SK-N-SH (cell line): Measurements from ENCODE around the gene EFCAB8. TPM values are rescaled to one million over a fixed set of nuclear protein-coding genes. Genes with fewer than 3 reads are reported as not detected.

ENCODE experiments used
- CTCF ChIA-PET: fragments of 300-600, 350-600 bp; formaldehyde crosslinking; extraction: SDS; loops from one replicate; lab custom pipeline; 2021; lab: Yijun Ruan, JAX
- POLR2A ChIA-PET: fragments of 350-600 bp; sonication (Branson Sonifier 250); formaldehyde crosslinking; extraction: SDS; loops from one replicate; lab custom pipeline; 2020; ENCODE audit warnings: antibody characterized with exemption, inconsistent platforms; lab: Yijun Ruan, JAX
- DNase-seq: peaks from one replicate; pipeline ENCODE4 v3.0.0; 2012
- H2AFZ ChIP-seq: fragments of 200-600 bp; sonication (generic); 2 replicates; pipeline ENCODE4 v1.8.1; 2016; ENCODE audit warnings: antibody characterized with exemption, mild to moderate bottlenecking, low read depth
- H3F3A ChIP-seq: fragments of 200-600 bp; sonication (generic); replicated peaks from 2 replicates; pipeline ENCODE3; 2016; ENCODE audit warnings: antibody characterized with exemption, mild to moderate bottlenecking; ENCODE audit not compliant: insufficient read depth
- H3K27ac ChIP-seq, 2 experiments: fragments of 200-500 bp in 1 of 2; fragments of 200-600 bp in 1 of 2; sonication (Bioruptor generic) in 1 of 2; sonication (generic), shearing (Covaris generic) in 1 of 2; 2 replicates each; pipeline versions ENCODE4 v1.5.1 to v1.6.1; 2014 to 2016; ENCODE audit warnings: low read depth in 2 of 2, inconsistent platforms in 1 of 2, low read length in 1 of 2, mild to moderate bottlenecking in 1 of 2, mixed read lengths in 1 of 2
- H3K27me3 ChIP-seq: fragments of 200-600 bp; sonication (generic), shearing (Covaris generic); 2 replicates; pipeline ENCODE4 v1.6.1; 2016; ENCODE audit warnings: mixed run types; ENCODE audit not compliant: insufficient read depth
- H3K36me3 ChIP-seq, 2 experiments: fragments of 200-500 bp in 1 of 2; fragments of 200-600 bp in 1 of 2; sonication (Bioruptor generic) in 1 of 2; sonication (generic) in 1 of 2; replicated peaks in 1 of 2; 2 replicates each; pipeline versions ENCODE3 to v1.5.1; 2014 to 2016; ENCODE audit warnings: low read length in 1 of 2, mild to moderate bottlenecking in 1 of 2; ENCODE audit not compliant: insufficient read depth in 2 of 2, control insufficient read depth in 1 of 2
- H3K4me1 ChIP-seq, 2 experiments: fragments of 200-500 bp in 1 of 2; fragments of 200-600 bp in 1 of 2; sonication (Bioruptor generic) in 1 of 2; sonication (generic), shearing (Covaris generic) in 1 of 2; 2 replicates each; pipeline versions ENCODE4 v1.5.1 to v1.6.1; 2014 to 2016; ENCODE audit warnings: low read depth in 1 of 2, low read length in 1 of 2, mixed run types in 1 of 2; ENCODE audit not compliant: insufficient read depth in 2 of 2, control insufficient read depth in 1 of 2
- H3K4me2 ChIP-seq: fragments of 200-600 bp; sonication (generic), shearing (Covaris generic); 2 replicates; pipeline ENCODE4 v1.6.1; 2017; ENCODE audit warnings: mixed run types
- H3K4me3 ChIP-seq, 2 experiments: fragments of 200-500 bp in 1 of 2; fragments of 200-600 bp in 1 of 2; sonication (Bioruptor generic) in 1 of 2; sonication (generic), shearing (Covaris generic) in 1 of 2; 2 replicates each; pipeline versions ENCODE4 v1.5.1 to v1.8.1; 2014 to 2016; ENCODE audit warnings: low read depth in 2 of 2, inconsistent platforms in 1 of 2, low read length in 1 of 2, mild to moderate bottlenecking in 1 of 2, mixed read lengths in 1 of 2, moderate library complexity in 1 of 2
- H3K79me2 ChIP-seq: fragments of 200-600 bp; sonication (generic); 2 replicates; pipeline ENCODE4 v1.8.1; 2017; ENCODE audit warnings: mild to moderate bottlenecking; ENCODE audit not compliant: insufficient read depth
- H3K9ac ChIP-seq: fragments of 200-600 bp; sonication (generic); 2 replicates; pipeline ENCODE4 v1.6.1; 2017; ENCODE audit warnings: mixed run types
- H3K9me2 ChIP-seq: fragments of 200-600 bp; sonication (generic); 2 replicates; pipeline ENCODE4 v1.6.1; 2017; ENCODE audit warnings: mixed run types
- H3K9me3 ChIP-seq: fragments of 200-600 bp; sonication (generic); 2 replicates; pipeline ENCODE4 v1.6.1; 2017; ENCODE audit warnings: mixed run types, mild to moderate bottlenecking, moderate library complexity
- H4K20me1 ChIP-seq: fragments of 200-600 bp; sonication (generic); 2 replicates; pipeline ENCODE4 v1.6.1; 2017; ENCODE audit warnings: mild to moderate bottlenecking, mixed run types; ENCODE audit not compliant: insufficient read depth
- ELF1 ChIP-seq: IDR thresholded peaks from 2 replicates; pipeline ENCODE4 v1.4.0; 2012
- EP300 ChIP-seq, 2 experiments: IDR thresholded peaks; 2 replicates each; pipeline versions ENCODE4 v1.4.0 to v1.6.1; 2012; ENCODE audit warnings: borderline replicate concordance in 1 of 2, low read depth in 1 of 2, low read length in 1 of 2
- EZH2phosphoT487 ChIP-seq: fragments of 200-600 bp; sonication (generic); IDR thresholded peaks from 2 replicates; pipeline ENCODE4 v1.6.1; 2017; ENCODE audit warnings: low read depth, mixed run types, mild to moderate bottlenecking, antibody characterized with exemption, moderate library complexity, borderline replicate concordance
- FOXJ3 ChIP-seq: sonication (generic); formaldehyde crosslinking; IDR thresholded peaks from 2 replicates; pipeline ENCODE4 v1.5.1; 2020; ENCODE audit warnings: mild to moderate bottlenecking, missing genetic modification reagents
- GATA2 ChIP-seq: sonication (generic); formaldehyde crosslinking; IDR thresholded peaks from 2 replicates; pipeline ENCODE4 v1.5.0; 2020; ENCODE audit warnings: mild to moderate bottlenecking, missing genetic modification reagents
- JUND ChIP-seq: IDR thresholded peaks from 2 replicates; pipeline ENCODE4 v1.4.0; 2012
- MEF2A ChIP-seq: IDR thresholded peaks from 2 replicates; pipeline ENCODE4 v1.4.0; 2012; ENCODE audit warnings: low read depth, borderline replicate concordance
- MXI1 ChIP-seq: IDR thresholded peaks from 2 replicates; pipeline ENCODE4 v1.6.1; 2012; ENCODE audit warnings: mild to moderate bottlenecking, low read depth, low read length, improper control_type of control experiment
- NFIC ChIP-seq: IDR thresholded peaks from 2 replicates; pipeline ENCODE4 v1.4.0; 2012; ENCODE audit warnings: borderline replicate concordance
- POLR2AphosphoS5 ChIP-seq: IDR thresholded peaks from 2 replicates; pipeline ENCODE4 v1.6.1; 2012; ENCODE audit warnings: low read depth, low read length
- RAD21 ChIP-seq: IDR thresholded peaks from 2 replicates; pipeline ENCODE4 v1.6.1; 2012; ENCODE audit warnings: mild to moderate bottlenecking, low read length
- RFX5 ChIP-seq: IDR thresholded peaks from 2 replicates; pipeline ENCODE4 v1.6.1; 2012; ENCODE audit warnings: mild to moderate bottlenecking, improper control_type of control experiment, low read length
- RXRA ChIP-seq: IDR thresholded peaks from 2 replicates; pipeline ENCODE4 v1.4.0; 2012; ENCODE audit warnings: low read depth, mild to moderate bottlenecking, borderline replicate concordance
- SIN3A ChIP-seq: IDR thresholded peaks from 2 replicates; pipeline ENCODE4 v1.6.1; 2012; ENCODE audit warnings: low read depth, mild to moderate bottlenecking, low read length, moderate library complexity, borderline replicate concordance
- TAF1 ChIP-seq: IDR thresholded peaks from 2 replicates; pipeline ENCODE4 v1.6.1; 2012; ENCODE audit warnings: low read depth, mild to moderate bottlenecking, low read length, moderate library complexity, borderline replicate concordance
- YY1 ChIP-seq: IDR thresholded peaks from 2 replicates; pipeline ENCODE4 v1.4.0; 2012; ENCODE audit warnings: low read depth, mild to moderate bottlenecking
- WGBS: methylation state at CpG from one replicate; pipeline ENCODE4 v1.1.6; 2017; ENCODE audit warnings: low lambda C conversion rate; 5-methylcytosine and 5-hydroxymethylcytosine counted together
- polyA plus RNA-seq, 3 experiments: library from polyadenylated mRNA; depleted of rRNA; stranded (reverse); fragments of >200 nt; gene quantifications; 2 replicates each; pipeline ENCODE4 v1.2.3, GENCODE V29; 2012
- TF ChIP-seq, protein P1 (sequence below): fragments of 150-350 bp; IDR thresholded peaks from 2 replicates; pipeline ENCODE4 v1.6.1; 2016; ENCODE audit warnings: mild to moderate bottlenecking, low read depth, low read length
- TF ChIP-seq, protein P2 (sequence below): fragments of 150-350 bp; IDR thresholded peaks from 2 replicates; pipeline ENCODE4 v1.6.1; 2017; ENCODE audit warnings: antibody characterized with exemption, low read length, low read depth, borderline replicate concordance

EFCAB8 gene
- polyA plus RNA-seq, 1 of the 3 experiments (the other 2 are of a cell fraction) = not detected

DNA sequence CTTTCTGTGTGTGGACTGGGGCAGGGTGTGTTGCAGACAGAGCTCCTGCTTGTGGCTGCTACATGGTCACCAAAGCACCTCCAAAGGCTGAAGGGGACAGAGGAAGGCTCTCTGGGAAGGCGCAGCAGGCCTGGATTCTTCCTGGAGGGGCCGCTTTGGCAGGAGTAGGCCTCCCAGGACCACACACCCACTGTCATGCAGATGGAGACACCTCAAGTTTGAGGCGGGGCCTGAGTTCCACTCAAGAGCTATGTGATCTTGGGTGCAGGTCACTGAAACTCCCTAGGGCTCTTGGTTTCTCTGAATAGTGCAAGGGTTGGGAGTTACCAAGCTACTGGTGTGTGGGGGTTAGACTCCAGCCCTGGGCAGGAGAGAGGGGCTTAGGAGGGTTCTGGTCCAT, 27.9 kb downstream of the EFCAB8 start:
- Histone ChIP-seq H3K27me3 (no peaks in the 10 kb centered on the region; the same call in 1 of the 2 replicates), H2AFZ (no peak overlapping the region), H3K79me2 (no peaks in the 10 kb centered on the region), H4K20me1 (no peaks in the 10 kb centered on the region), H3K9ac (no peak overlapping the region), H3K36me3 (no peaks in the 10 kb centered on the region), H3K9me3 (no peaks in the 10 kb centered on the region), H3K9me2 (no peaks in the 10 kb centered on the region), H3K4me2 (no peak overlapping the region), H3K4me1 (no peaks in the 10 kb centered on the region), H3K4me3 (no peak overlapping the region), H3F3A (no peaks in the 10 kb centered on the region), H3K27ac (no peak overlapping the region)
- CTCF ChIA-PET = interaction anchor here (1.0 to 2.2 kb wide), 2 partner anchors 15 to 60 kb away, joined by 3 to 7 read pairs; no protein-coding TSS in a partner anchor
- WGBS = no CpG with 5 or more reads among the region's 3 CpGs
- POLR2A ChIA-PET = no interaction called here
- DNase-seq = no peak
- no peak for TF ChIP-seq FOXJ3
- no peak for TF ChIP-seq ELF1
- no peak for TF ChIP-seq TAF1
- TF ChIP-seq RXRA = no peak
- TF ChIP-seq GATA2 (CRISPR knock-in tag) = no peak
- no peak for TF ChIP-seq POLR2AphosphoS5
- no peak for TF ChIP-seq JUND
- TF ChIP-seq MEF2A = no peak
- no peak for TF ChIP-seq EP300 (IDR thresholded peaks at IDR 0.05; ENCODE audit: borderline replicate concordance in 1 of 2, low read depth in 1 of 2, low read length in 1 of 2)
- no peak for TF ChIP-seq RAD21
- no peak for TF ChIP-seq YY1

DNA sequence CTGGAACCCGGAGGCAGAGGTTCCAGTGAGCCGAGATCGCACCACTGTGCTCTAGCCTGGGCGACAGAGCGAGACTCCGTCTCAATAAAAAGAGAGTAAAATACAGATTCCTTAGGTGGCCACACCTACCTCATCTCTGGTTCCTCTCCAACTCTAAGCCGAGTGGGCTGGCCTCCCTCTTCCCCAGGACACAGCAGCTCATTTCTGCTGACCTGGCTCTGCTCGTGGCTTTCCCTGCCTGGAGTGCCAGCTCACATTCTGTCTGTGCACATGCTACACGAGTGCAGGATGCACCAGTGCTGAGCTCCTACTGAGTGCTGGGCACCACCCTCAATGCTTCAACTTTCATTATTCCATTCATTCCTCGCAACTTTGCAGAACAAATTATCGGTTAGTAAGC, 28.8 kb downstream of the EFCAB8 start:
- Histone ChIP-seq H3K4me1 (no peaks in the 10 kb centered on the region), H3K4me3 (no peak overlapping the region), H3K79me2 (no peaks in the 10 kb centered on the region), H2AFZ (no peak overlapping the region), H3K9me3 (no peaks in the 10 kb centered on the region), H3K36me3 (no peaks in the 10 kb centered on the region), H3K27me3 (no peaks in the 10 kb centered on the region; the same call in 1 of the 2 replicates)
- 70% methylated on average over 11 of the region's 11 CpGs for WGBS
- POLR2A ChIA-PET = no interaction called here
- TF ChIP-seq, protein P1, sequence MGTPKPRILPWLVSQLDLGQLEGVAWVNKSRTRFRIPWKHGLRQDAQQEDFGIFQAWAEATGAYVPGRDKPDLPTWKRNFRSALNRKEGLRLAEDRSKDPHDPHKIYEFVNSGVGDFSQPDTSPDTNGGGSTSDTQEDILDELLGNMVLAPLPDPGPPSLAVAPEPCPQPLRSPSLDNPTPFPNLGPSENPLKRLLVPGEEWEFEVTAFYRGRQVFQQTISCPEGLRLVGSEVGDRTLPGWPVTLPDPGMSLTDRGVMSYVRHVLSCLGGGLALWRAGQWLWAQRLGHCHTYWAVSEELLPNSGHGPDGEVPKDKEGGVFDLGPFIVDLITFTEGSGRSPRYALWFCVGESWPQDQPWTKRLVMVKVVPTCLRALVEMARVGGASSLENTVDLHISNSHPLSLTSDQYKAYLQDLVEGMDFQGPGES = no peak
- TF ChIP-seq JUND (no peak), RFX5 (no peak), MXI1 (no peak), SIN3A (no peak), EZH2phosphoT487 (no peak), TAF1 (no peak), NFIC (no peak), YY1 (no peak)
- TF ChIP-seq, protein P2, sequence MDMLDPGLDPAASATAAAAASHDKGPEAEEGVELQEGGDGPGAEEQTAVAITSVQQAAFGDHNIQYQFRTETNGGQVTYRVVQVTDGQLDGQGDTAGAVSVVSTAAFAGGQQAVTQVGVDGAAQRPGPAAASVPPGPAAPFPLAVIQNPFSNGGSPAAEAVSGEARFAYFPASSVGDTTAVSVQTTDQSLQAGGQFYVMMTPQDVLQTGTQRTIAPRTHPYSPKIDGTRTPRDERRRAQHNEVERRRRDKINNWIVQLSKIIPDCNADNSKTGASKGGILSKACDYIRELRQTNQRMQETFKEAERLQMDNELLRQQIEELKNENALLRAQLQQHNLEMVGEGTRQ = no peak
- TF ChIP-seq, all 33 proteins: peak for 0
- CTCF ChIA-PET = interaction anchor here (0.7 to 2.2 kb wide), 2 partner anchors 14 to 31 kb away, joined by 3 to 7 read pairs; no protein-coding TSS in a partner anchor
- H3F3A ChIP-seq = no peaks in the 10 kb centered on the region
- H4K20me1 ChIP-seq = no peaks in the 10 kb centered on the region
- no peak overlapping the region for H3K9ac ChIP-seq
- no peaks in the 10 kb centered on the region for H3K9me2 ChIP-seq
- no peak overlapping the region for H3K4me2 ChIP-seq
- DNase-seq = no peak
- H3K27ac ChIP-seq = no peak overlapping the region
